Measurements from ENCODE around the gene CEP55. TPM values are rescaled to one million over a fixed set of nuclear protein-coding genes. Genes with fewer than 3 reads are reported as not detected.

CEP55 gene
- total RNA-seq, 4 donors from 2014 or later: 0.19 to 3.2 (median 0.32) TPM; not detected in 1

GRCh38 chr10:93559490-93559889 lies 63.1 kb downstream of the CEP55 start:
- DNase-seq (ENCODE audit: low spot score): no peak
- no peak for TF ChIP-seq CTCF (IDR thresholded peaks at IDR 0.05)
- no peak for ATAC-seq (ENCODE audit: low FRiP score)

GRCh38 chr10:93560541-93560940 lies 64.1 kb downstream of the CEP55 start:
- no peak for TF ChIP-seq CTCF (IDR thresholded peaks at IDR 0.05)
- ATAC-seq (ENCODE audit: low FRiP score): no peak

GRCh38 chr10:93565446-93565845 lies 69.0 kb downstream of the CEP55 start:
- no peak for ATAC-seq (ENCODE audit: low FRiP score)

More at GRCh38 chr10:93560541-93560940, 64.1 kb downstream of the CEP55 start:
- DNase-seq (ENCODE audit: low spot score): no peak

GRCh38 chr10:93566435-93567276 lies 70.2 kb downstream of the CEP55 start, which contains the start of gene FFAR4:
Gene FFAR4 (plus strand): TSS chr10:93566665. CDS start chr10:93566721, 56 bp downstream.
- ATAC-seq (ENCODE audit: low FRiP score) (peak; percentile 50), DNase-seq (ENCODE audit: low spot score) (no peak)
- TF ChIP-seq CTCF (IDR thresholded peaks at IDR 0.05): no peak

More at GRCh38 chr10:93565446-93565845, 69.0 kb downstream of the CEP55 start:
- DNase-seq (ENCODE audit: low spot score): no peak
- no peak for TF ChIP-seq CTCF (IDR thresholded peaks at IDR 0.05)

- ATAC-seq (ENCODE audit: low FRiP score) (no peak), DNase-seq (ENCODE audit: low spot score) (no peak)
- no peak for TF ChIP-seq CTCF (IDR thresholded peaks at IDR 0.05)
These were observed 71.1 kb downstream of the CEP55 start for GRCh38 chr10:93567277-93568104.

- ATAC-seq (ENCODE audit: low FRiP score) (no peak), DNase-seq (ENCODE audit: low spot score) (no peak)
- no peak for TF ChIP-seq CTCF (IDR thresholded peaks at IDR 0.05)
These were observed 71.6 kb downstream of the CEP55 start for GRCh38 chr10:93568105-93568390.
